Brain pericyte (primary cell): Measurements from ENCODE around the gene PGRMC1.
"Not testable (repeated sequence)": the region's sequence is repeated elsewhere in the genome, so short reads cannot be mapped to it uniquely, and the experiment has no call there.

ENCODE experiments used
- DNase-seq: peaks from one replicate; pipeline ENCODE4 v3.0.0-alpha.2; 2012; ENCODE audit warnings: low read depth, low spot score

PGRMC1 gene

GRCh38 chrX:119235872-119236622, at the start of gene PGRMC1:
TSS of gene PGRMC1 (plus strand) at chrX:119236285. CDS start at chrX:119236364, 79 bp downstream.
- DNase-seq: no peak

- no peak for DNase-seq
Measured at GRCh38 chrX:119186763-119187162, 49.3 kb upstream of the PGRMC1 start.

GRCh38 chrX:119187298-119187697, 48.8 kb upstream of the PGRMC1 start:
- no peak for DNase-seq

- no peak for DNase-seq
Measured at GRCh38 chrX:119189115-119189514, 47.0 kb upstream of the PGRMC1 start.

- DNase-seq: no peak
Measured at GRCh38 chrX:119189595-119189994, 46.5 kb upstream of the PGRMC1 start.

- DNase-seq: no peak
Measured at GRCh38 chrX:119190091-119190681, 45.9 kb upstream of the PGRMC1 start.

- DNase-seq: no peak
Measured at GRCh38 chrX:119190831-119191230, 45.3 kb upstream of the PGRMC1 start.

GRCh38 chrX:119194621-119195020, 41.5 kb upstream of the PGRMC1 start:
- DNase-seq: no peak

- DNase-seq: no peak
Measured at GRCh38 chrX:119201570-119201969, 34.5 kb upstream of the PGRMC1 start.

GRCh38 chrX:119206203-119206602, 29.9 kb upstream of the PGRMC1 start:
- no peak for DNase-seq

GRCh38 chrX:119207483-119207882, 28.6 kb upstream of the PGRMC1 start:
- DNase-seq: not testable (repeated sequence)

- no peak for DNase-seq
Measured at GRCh38 chrX:119208401-119209057, 27.6 kb upstream of the PGRMC1 start.

- DNase-seq: not testable (repeated sequence)
Measured at GRCh38 chrX:119210931-119211648, 25.0 kb upstream of the PGRMC1 start.

- DNase-seq: no peak
Measured at GRCh38 chrX:119211649-119212014, 24.5 kb upstream of the PGRMC1 start.

- no peak for DNase-seq
Measured at GRCh38 chrX:119218198-119218597, 17.9 kb upstream of the PGRMC1 start.

- no peak for DNase-seq
Measured at GRCh38 chrX:119222932-119223331, 13.2 kb upstream of the PGRMC1 start.

- DNase-seq: no peak
Measured at GRCh38 chrX:119223783-119224182, 12.3 kb upstream of the PGRMC1 start.

GRCh38 chrX:119226446-119226845, 9.6 kb upstream of the PGRMC1 start:
- no peak for DNase-seq

- no peak for DNase-seq
Measured at GRCh38 chrX:119228512-119229252, 7.4 kb upstream of the PGRMC1 start.

GRCh38 chrX:119229253-119229615, 6.9 kb upstream of the PGRMC1 start:
- DNase-seq: no peak

GRCh38 chrX:119230850-119231249, 5.2 kb upstream of the PGRMC1 start:
- no peak for DNase-seq
